NCI-H524 (cell line): ENCODE data around the gene ERGIC1.
A peak's percentile ranks its signal among the peaks of the same experiment; 100 is the strongest.

ENCODE experiments used
- DNase-seq, 2 experiments: peaks; one replicate each; lab custom pipeline; 2025; lab: John Stamatoyannopoulos, UW

The ERGIC1 gene

GRCh38 chr5:172921906-172922305 lies 87.9 kb downstream of the ERGIC1 start:
- no peak for DNase-seq

- DNase-seq = no peak
These were observed 89.5 kb downstream of the ERGIC1 start for GRCh38 chr5:172923539-172923938.

GRCh38 chr5:172925336-172925948 lies 91.4 kb downstream of the ERGIC1 start:
- DNase-seq = no peak

GRCh38 chr5:172926008-172926523 lies 92.0 kb downstream of the ERGIC1 start:
- no peak for DNase-seq

- no peak for DNase-seq
These were observed 92.7 kb downstream of the ERGIC1 start for GRCh38 chr5:172926796-172927195.

GRCh38 chr5:172929371-172929838 lies 95.4 kb downstream of the ERGIC1 start:
- DNase-seq = no peak

GRCh38 chr5:172931001-172931536 lies 97.0 kb downstream of the ERGIC1 start:
- no peak for DNase-seq

- DNase-seq = peak; percentile 16 to 56
These were observed 98.4 kb downstream of the ERGIC1 start for GRCh38 chr5:172932313-172933017.

- no peak for DNase-seq
These were observed 99.2 kb downstream of the ERGIC1 start for GRCh38 chr5:172933238-172933637.

- no peak for DNase-seq
These were observed 101.0 kb downstream of the ERGIC1 start for GRCh38 chr5:172935096-172935495.

- no peak for DNase-seq
These were observed 102.3 kb downstream of the ERGIC1 start for GRCh38 chr5:172936401-172936800.

GRCh38 chr5:172939071-172939470 lies 105.0 kb downstream of the ERGIC1 start:
- DNase-seq = peak; percentile 71 to 87

GRCh38 chr5:172939611-172940267 lies 105.7 kb downstream of the ERGIC1 start:
- peak; percentile 98 to 99 for DNase-seq

GRCh38 chr5:172940268-172941066 lies 106.4 kb downstream of the ERGIC1 start:
- DNase-seq = peak; percentile 93 to 98

- peak in 1 of 2 experiments; percentile 52 for DNase-seq
These were observed 107.0 kb downstream of the ERGIC1 start for GRCh38 chr5:172941067-172941516.

GRCh38 chr5:172942556-172942955 lies 108.5 kb downstream of the ERGIC1 start:
- no peak for DNase-seq

GRCh38 chr5:172943283-172943841 lies 109.3 kb downstream of the ERGIC1 start:
- peak in 1 of 2 experiments; percentile 5 for DNase-seq

GRCh38 chr5:172943906-172944305 lies 109.9 kb downstream of the ERGIC1 start:
- DNase-seq = no peak

GRCh38 chr5:172944741-172945140 lies 110.7 kb downstream of the ERGIC1 start:
- no peak for DNase-seq

GRCh38 chr5:172945151-172945550 lies 111.1 kb downstream of the ERGIC1 start:
- DNase-seq = no peak

GRCh38 chr5:172946146-172946545 lies 112.1 kb downstream of the ERGIC1 start:
- no peak for DNase-seq
